Measurements from ENCODE around the gene TBC1D14. TPM values are rescaled to one million over a fixed set of nuclear protein-coding genes. Genes with fewer than 3 reads are reported as not detected.
A peak's percentile ranks its signal among the peaks of the same experiment; 100 is the strongest.

TBC1D14 gene
- total and polyA plus RNA-seq, 2 of the 4 experiments (the other 2 are of a cell fraction): 31.7 to 40.7 TPM

- Histone ChIP-seq H2BK20ac (ENCODE audit: low read depth, low read length) (no peak overlapping the region), H3K9me1 (ENCODE audit: insufficient read depth, low read length) (peaks cover 28% of the 10 kb centered on the region), H4K8ac (ENCODE audit: low read depth in 2 of 2, low read length in 2 of 2) (no peak overlapping the region), H3K4me3 (ENCODE audit: insufficient read depth, low read depth, low read length) (no peak overlapping the region), H3K79me1 (ENCODE audit: low read depth in 1 of 2, low read length in 2 of 2) (peaks cover 35 to 69% of the 10 kb centered on the region in 2 experiments), H3K9ac (ENCODE audit: low read depth, low read length) (no peak overlapping the region), H3K27me3 (ENCODE audit: control insufficient read depth, insufficient read depth, low read length) (no peaks in the 10 kb centered on the region), H2BK15ac (ENCODE audit: low read depth, low read length) (no peak overlapping the region), H2AK9ac (replicated peaks; ENCODE audit: low read depth, low read length, poor library complexity) (peak overlapping the region; percentile 63), H3K4me1 (ENCODE audit: control insufficient read depth, insufficient read depth, low read length) (peaks cover 17% of the 10 kb centered on the region), H4K20me1 (ENCODE audit: insufficient read depth, low read length) (peaks cover 54% of the 10 kb centered on the region), H3K14ac (replicated peaks; ENCODE audit: low read depth, low read length) (peak overlapping the region; percentile 40; the same call in 1 of the 2 replicates), H2BK120ac (ENCODE audit: low read depth, low read length) (no peak overlapping the region), H3K9me3 (ENCODE audit: control insufficient read depth, insufficient read depth, low read length) (no peaks in the 10 kb centered on the region), H3K4ac (ENCODE audit: low read depth, low read length) (0 out of 2 replicates have a peak overlapping the region, but pooled peaks have one; percentile 7), H4K91ac (ENCODE audit: insufficient read depth, low read depth, low read length) (no peak overlapping the region; the same call in 1 of the 2 replicates), H3K56ac (ENCODE audit: extremely low read depth, insufficient read depth, low read length) (no peak overlapping the region), H2AK5ac (ENCODE audit: low read depth, low read length) (peak overlapping the region; percentile 11; the same call in 1 of the 2 replicates), H2AFZ (replicated peaks; ENCODE audit: low read length, poor library complexity) (no peak overlapping the region), H3K18ac (ENCODE audit: low read depth, low read length) (no peak overlapping the region), H3K27ac (ENCODE audit: insufficient read depth, low read length) (no peak overlapping the region), H2BK5ac (ENCODE audit: low read depth, low read length, poor library complexity, severe bottlenecking) (no peak overlapping the region), H3K36me3 (ENCODE audit: control insufficient read depth, insufficient read depth, low read length) (peaks cover 6% of the 10 kb centered on the region; the same call in 1 of the 2 replicates), H3K4me2 (ENCODE audit: low read depth, low read length) (no peak overlapping the region), H3K23ac (ENCODE audit: low read depth, low read length) (no peak overlapping the region), H4K5ac (ENCODE audit: low read depth, low read length) (no peak overlapping the region)
- intact Hi-C loops (cut with micrococcal nuclease) (loop anchor here (5.0 kb wide), 1 partner anchor 268 kb away; no protein-coding TSS in a partner anchor), dilution Hi-C loops (cut with HindIII; ENCODE audit: low sequenced_read_pairs, unreplicated experiment) (no loop called here), in situ Hi-C loops (cut with MboI; ENCODE audit: low sequenced_read_pairs) (no loop called here)
- DNase-seq: no peak
- ChIA-PET POLR2A (ENCODE audit: unreplicated experiment) (no interaction called here), CTCF (no interaction called here)
- no peak for TF ChIP-seq BHLHE40 (IDR thresholded peaks at IDR 0.05; ENCODE audit: low read depth, low read length)
- no peak for TF ChIP-seq SMC3 (IDR thresholded peaks at IDR 0.05; ENCODE audit: low read depth, low read length)
- TF ChIP-seq CHD1 (IDR thresholded peaks at IDR 0.05; ENCODE audit: low read depth, low read length): no peak
- no peak for TF ChIP-seq RCOR1 (IDR thresholded peaks at IDR 0.05; ENCODE audit: insufficient replicate concordance, low read length)
- TF ChIP-seq CTCF (conservative IDR thresholded peaks at IDR 0.05; ENCODE audit: low read depth, low read length): no peak
- TF ChIP-seq, protein P1, sequence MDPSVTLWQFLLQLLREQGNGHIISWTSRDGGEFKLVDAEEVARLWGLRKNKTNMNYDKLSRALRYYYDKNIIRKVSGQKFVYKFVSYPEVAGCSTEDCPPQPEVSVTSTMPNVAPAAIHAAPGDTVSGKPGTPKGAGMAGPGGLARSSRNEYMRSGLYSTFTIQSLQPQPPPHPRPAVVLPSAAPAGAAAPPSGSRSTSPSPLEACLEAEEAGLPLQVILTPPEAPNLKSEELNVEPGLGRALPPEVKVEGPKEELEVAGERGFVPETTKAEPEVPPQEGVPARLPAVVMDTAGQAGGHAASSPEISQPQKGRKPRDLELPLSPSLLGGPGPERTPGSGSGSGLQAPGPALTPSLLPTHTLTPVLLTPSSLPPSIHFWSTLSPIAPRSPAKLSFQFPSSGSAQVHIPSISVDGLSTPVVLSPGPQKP (IDR thresholded peaks at IDR 0.05; ENCODE audit: borderline replicate concordance, low read depth, low read length): no peak
- no peak for TF ChIP-seq MAFK (IDR thresholded peaks at IDR 0.05; ENCODE audit: low read depth, low read length)
- no peak for TF ChIP-seq CEBPB (IDR thresholded peaks at IDR 0.05; ENCODE audit: low read depth, low read length)
- TF ChIP-seq POLR2A (IDR thresholded peaks at IDR 0.05; ENCODE audit: low read depth, low read length): no peak
- no peak for TF ChIP-seq RAD21 (IDR thresholded peaks at IDR 0.05; ENCODE audit: low read length)
- no peak for TF ChIP-seq FOS (IDR thresholded peaks at IDR 0.05; ENCODE audit: low read depth, low read length)
- TF ChIP-seq MAZ (IDR thresholded peaks at IDR 0.05; ENCODE audit: borderline replicate concordance, low read depth, low read length): no peak
- no peak for TF ChIP-seq MXI1 (IDR thresholded peaks at IDR 0.05; ENCODE audit: borderline replicate concordance, low read depth, low read length)
- no peak for TF ChIP-seq USF2 (IDR thresholded peaks at IDR 0.05; ENCODE audit: low read depth, low read length)
- TF ChIP-seq NFE2L2 (IDR thresholded peaks at IDR 0.05; ENCODE audit: low read depth, low read length): no peak
- no peak for TF ChIP-seq RFX5 (IDR thresholded peaks at IDR 0.05; ENCODE audit: low read depth, low read length)
- no peak for ATAC-seq (ENCODE audit: low read depth)
- no TSS peak for BruUV-seq (replicated peaks)
- no CpG with 5 or more reads among the region's 6 CpGs for WGBS, 2 experiments (ENCODE audit: extremely low coverage in 2 of 2, insufficient read length in 1 of 2)
These were observed 81.0 kb downstream of the TBC1D14 start for GRCh38 chr4:6990661-6991060.
